GM18498 (cell line): ENCODE results near the gene RBPJ.
"Not testable (repeated sequence)": the region's sequence is repeated elsewhere in the genome, so short reads cannot be mapped to it uniquely, and the experiment has no call there.

Source experiments
- ATAC-seq: cut with Tn5 transposase; IDR thresholded peaks from one replicate; pipeline ENCODE4 v1.9.1; 2021; ENCODE audit warnings: mild to moderate bottlenecking, moderate library complexity; ENCODE audit not compliant: unreplicated experiment

RBPJ gene

GRCh38 chr4:26369132-26369531, 48.3 kb downstream of the RBPJ start:
- no peak for ATAC-seq

- ATAC-seq, result no peak
These were observed 48.8 kb downstream of the RBPJ start for GRCh38 chr4:26369581-26369980.

GRCh38 chr4:26372076-26372475, 51.3 kb downstream of the RBPJ start:
- ATAC-seq, result no peak

- ATAC-seq, result peak; percentile 94
These were observed 51.8 kb downstream of the RBPJ start for GRCh38 chr4:26372525-26373172.

- ATAC-seq, result no peak
These were observed 54.7 kb downstream of the RBPJ start for GRCh38 chr4:26375551-26375950.

GRCh38 chr4:26377328-26378311, 56.8 kb downstream of the RBPJ start:
- ATAC-seq, result no peak

- no peak for ATAC-seq
These were observed 59.0 kb downstream of the RBPJ start for GRCh38 chr4:26379837-26380236.

- ATAC-seq, result no peak
These were observed 59.9 kb downstream of the RBPJ start for GRCh38 chr4:26380740-26381139.

GRCh38 chr4:26384380-26385057, 63.7 kb downstream of the RBPJ start:
- ATAC-seq, result no peak

GRCh38 chr4:26385690-26386089, 64.9 kb downstream of the RBPJ start:
- ATAC-seq, result no peak

GRCh38 chr4:26386386-26386785, 65.6 kb downstream of the RBPJ start:
- ATAC-seq, result no peak

- ATAC-seq, result no peak
These were observed 67.9 kb downstream of the RBPJ start for GRCh38 chr4:26388671-26389070.

- ATAC-seq, result no peak
These were observed 76.3 kb downstream of the RBPJ start for GRCh38 chr4:26397086-26397485.

- no peak for ATAC-seq
These were observed 79.3 kb downstream of the RBPJ start for GRCh38 chr4:26400132-26400531.

- not testable (repeated sequence) for ATAC-seq
These were observed 81.2 kb downstream of the RBPJ start for GRCh38 chr4:26402017-26402416.

- ATAC-seq, result no peak
These were observed 81.6 kb downstream of the RBPJ start for GRCh38 chr4:26402458-26402857.

GRCh38 chr4:26404743-26405206, 84.0 kb downstream of the RBPJ start:
- ATAC-seq, result no peak

- ATAC-seq, result no peak
These were observed 85.6 kb downstream of the RBPJ start for GRCh38 chr4:26406346-26406975.

- no peak for ATAC-seq
These were observed 86.7 kb downstream of the RBPJ start for GRCh38 chr4:26407476-26407875.

- ATAC-seq, result peak; percentile 71
These were observed 89.8 kb downstream of the RBPJ start for GRCh38 chr4:26410385-26411293.
